HepG2 (cell line): ENCODE measurements around the gene TWNK. TPM values are rescaled to one million over a fixed set of nuclear protein-coding genes. Genes with fewer than 3 reads are reported as not detected.
A peak's percentile ranks its signal among the peaks of the same experiment; 100 is the strongest.

Experiments used
- HNF4A ChIP-seq: sonication (generic); formaldehyde crosslinking; IDR thresholded peaks from 2 replicates; pipeline ENCODE4 v1.4.0; 2020; ENCODE audit warnings: missing genetic modification reagents
- MEIS1 ChIP-seq: sonication (generic); formaldehyde crosslinking; IDR thresholded peaks from 2 replicates; pipeline ENCODE4 v1.9.0; 2021; ENCODE audit warnings: mild to moderate bottlenecking, missing genetic modification reagents, moderate library complexity, borderline replicate concordance
- PHF8 ChIP-seq: sonication (generic); formaldehyde crosslinking; IDR thresholded peaks from 2 replicates; pipeline ENCODE4 v1.5.0; 2020; ENCODE audit warnings: missing genetic modification reagents
- STAG1 ChIP-seq: sonication (generic); formaldehyde crosslinking; IDR thresholded peaks from 2 replicates; pipeline ENCODE4 v1.4.0; 2020; ENCODE audit warnings: missing genetic modification reagents
- TBP ChIP-seq: sonication (generic); formaldehyde crosslinking; IDR thresholded peaks from 2 replicates; pipeline ENCODE4 v1.5.0; 2020; ENCODE audit warnings: missing genetic modification reagents
- YEATS2 ChIP-seq: sonication (generic); formaldehyde crosslinking; IDR thresholded peaks from 2 replicates; pipeline ENCODE4 v1.4.0; 2020; ENCODE audit warnings: missing genetic modification reagents, borderline replicate concordance
- ZBTB20 ChIP-seq: sonication (generic); formaldehyde crosslinking; IDR thresholded peaks from 2 replicates; pipeline ENCODE4 v1.8.1; 2023; ENCODE audit warnings: missing genetic modification reagents, low read depth, mild to moderate bottlenecking, borderline replicate concordance
- ZBTB7A ChIP-seq: sonication (generic); formaldehyde crosslinking; IDR thresholded peaks from 2 replicates; pipeline ENCODE4 v1.8.0; 2022; ENCODE audit warnings: mild to moderate bottlenecking, missing genetic modification reagents
- ZFYVE20 ChIP-seq: sonication (generic); formaldehyde crosslinking; IDR thresholded peaks from 2 replicates; pipeline ENCODE4 v1.8.0; 2023; ENCODE audit warnings: low read depth, mild to moderate bottlenecking, moderate library complexity, missing genetic modification reagents, borderline replicate concordance
- ZNF160 ChIP-seq: sonication (generic); formaldehyde crosslinking; IDR thresholded peaks from 2 replicates; pipeline ENCODE4 v1.8.0; 2022; ENCODE audit warnings: mild to moderate bottlenecking, inconsistent platforms, missing genetic modification reagents
- ZNF251 ChIP-seq: sonication (generic); formaldehyde crosslinking; IDR thresholded peaks from 2 replicates; pipeline ENCODE4 v1.9.0; 2021; ENCODE audit warnings: mild to moderate bottlenecking, missing genetic modification reagents
- ZNF30 ChIP-seq: sonication (generic); formaldehyde crosslinking; IDR thresholded peaks from 2 replicates; pipeline ENCODE4 v1.5.0; 2020; ENCODE audit warnings: mild to moderate bottlenecking, missing genetic modification reagents
- ZNF354B ChIP-seq: sonication (generic); formaldehyde crosslinking; IDR thresholded peaks from 2 replicates; pipeline ENCODE4 v1.8.0; 2022; ENCODE audit warnings: mild to moderate bottlenecking, missing genetic modification reagents
- ZNF572 ChIP-seq: sonication (generic); formaldehyde crosslinking; IDR thresholded peaks from 2 replicates; pipeline ENCODE4 v1.5.1; 2020; ENCODE audit warnings: mild to moderate bottlenecking, missing genetic modification reagents
- ZNF7 ChIP-seq: IDR thresholded peaks from 2 replicates; pipeline ENCODE4 v1.6.1; 2016; ENCODE audit warnings: missing biosample characterization, missing genetic modification reagents
- ZNF788 ChIP-seq: sonication (generic); formaldehyde crosslinking; IDR thresholded peaks from 2 replicates; pipeline ENCODE4 v1.5.0; 2020; ENCODE audit warnings: mild to moderate bottlenecking, missing genetic modification reagents, borderline replicate concordance
- ZNF790 ChIP-seq: sonication (generic); formaldehyde crosslinking; IDR thresholded peaks from 2 replicates; pipeline ENCODE4 v1.8.0; 2022; ENCODE audit warnings: missing genetic modification reagents, mild to moderate bottlenecking, borderline replicate concordance
- ZSCAN25 ChIP-seq: sonication (generic); formaldehyde crosslinking; IDR thresholded peaks from 2 replicates; pipeline ENCODE4 v1.8.0; 2022; ENCODE audit warnings: mild to moderate bottlenecking, missing genetic modification reagents
- polyA plus RNA-seq, 8 experiments: library from polyadenylated mRNA; depleted of rRNA in 3 of 8; stranded (reverse) in 7 of 8; unstranded in 1 of 8; fragments of >200 nt; fragmentation: Illumina TruSeq in 4 of 8; extraction: Trizol in 4 of 8; gene quantifications; 2 replicates each; pipeline versions ENCODE4 v1.2.1 to v1.2.3, GENCODE V29; 2011 to 2016; ENCODE audit warnings: low read depth in 4 of 8, missing spikeins in 1 of 8, mixed read lengths in 1 of 8; ENCODE audit not compliant: insufficient read depth in 1 of 8
- total RNA-seq, 5 experiments: library from RNA; depleted of rRNA; stranded (reverse); fragments of >200 nt; fragmentation: Illumina TruSeq; extraction: Trizol; gene quantifications; 2 replicates each; pipeline ENCODE4 v1.2.3, GENCODE V29; 2016; ENCODE audit warnings: low read depth in 1 of 5
- TF ChIP-seq, protein P1 (sequence below): sonication (generic); formaldehyde crosslinking; IDR thresholded peaks from 2 replicates; pipeline ENCODE4 v1.4.0; 2020; ENCODE audit warnings: missing genetic modification reagents, borderline replicate concordance
- TF ChIP-seq, protein P2 (sequence below): sonication (generic); formaldehyde crosslinking; IDR thresholded peaks from 2 replicates; pipeline ENCODE4 v1.5.0; 2020; ENCODE audit warnings: missing genetic modification reagents, mild to moderate bottlenecking, borderline replicate concordance
- TF ChIP-seq, protein P3 (sequence below): IDR thresholded peaks from 2 replicates; pipeline ENCODE4 v1.6.1; 2016; ENCODE audit warnings: missing biosample characterization, missing genetic modification reagents, low read depth
- TF ChIP-seq, protein P4 (sequence below): sonication (generic); formaldehyde crosslinking; IDR thresholded peaks from 2 replicates; pipeline ENCODE4 v1.4.0; 2020; ENCODE audit warnings: mild to moderate bottlenecking, missing genetic modification reagents

TWNK gene
- total and polyA plus RNA-seq, 2 of the 13 experiments (the other 11 are each of a cell fraction or from before 2014, with no cell fraction given): 10.7 to 16.5 TPM

DNA sequence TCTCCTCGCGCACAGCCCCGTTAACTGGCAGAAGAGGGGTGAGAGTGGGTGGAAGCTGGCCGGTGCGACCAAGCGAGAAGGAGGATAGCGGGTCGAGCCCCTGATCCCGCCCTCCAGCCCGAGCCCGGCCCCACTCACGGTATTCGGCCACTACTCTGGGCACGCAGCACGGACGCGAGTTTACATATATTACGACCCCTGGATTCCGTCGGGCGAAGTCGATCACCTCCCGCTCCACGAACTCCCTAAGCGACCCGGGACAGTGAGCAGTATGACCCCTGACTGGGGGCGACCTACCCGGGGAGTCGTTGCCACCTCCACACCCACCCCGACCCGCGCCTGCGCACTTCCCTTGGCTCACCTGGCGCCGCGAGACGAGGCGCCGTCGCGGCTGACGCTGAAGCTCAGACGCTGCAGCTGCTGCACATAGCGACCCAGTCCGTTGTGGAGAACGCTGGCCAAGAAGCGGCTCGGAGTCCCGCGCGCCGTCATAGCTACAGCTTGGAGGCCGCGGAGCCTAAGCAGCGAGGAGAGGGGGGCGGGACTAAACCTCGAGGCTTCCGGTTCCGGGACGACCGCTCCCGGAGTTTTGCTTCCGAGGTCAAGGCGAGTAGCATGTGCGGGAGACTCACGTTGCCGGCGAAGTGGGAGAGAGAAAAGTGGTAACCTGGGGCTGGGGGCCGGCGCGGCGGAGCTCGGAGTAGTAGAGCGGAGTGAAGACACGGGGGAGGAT is at the start of gene TWNK, which contains the start of gene MRPL43 (continued):
- TF ChIP-seq ZNF572 (CRISPR knock-in tag) (peak; percentile 80; the same call in 1 of the 2 replicates), ZNF790 (CRISPR knock-in tag) (peak; percentile 12; the same call in 1 of the 2 replicates), ZBTB20 (CRISPR knock-in tag) (peak; percentile 75; the same call in 1 of the 2 replicates), ZNF7 (no peak), ZBTB7A (CRISPR knock-in tag) (peak; percentile 44; the same call in 1 of the 2 replicates), ZNF160 (CRISPR knock-in tag) (no peak), ZNF251 (CRISPR knock-in tag) (no peak), ZNF354B (0 out of 2 replicates have a peak, but pooled peaks have one; percentile 54), PHF8 (CRISPR knock-in tag) (peak; percentile 93), ZFYVE20 (CRISPR knock-in tag) (0 out of 2 replicates have a peak, but pooled peaks have one; percentile 36), ZNF788 (CRISPR knock-in tag) (0 out of 2 replicates have a peak, but pooled peaks have one; percentile 39), ZSCAN25 (no peak), MEIS1 (CRISPR knock-in tag) (peak; percentile 57; the same call in 1 of the 2 replicates), ZNF30 (CRISPR knock-in tag) (no peak), HNF4A (no peak; the same call in 1 of the 2 replicates), STAG1 (CRISPR knock-in tag) (0 out of 2 replicates have a peak, but pooled peaks have one; percentile 3), TBP (CRISPR knock-in tag) (no peak), YEATS2 (CRISPR knock-in tag) (peak; percentile 86)
- TF ChIP-seq, protein P1, sequence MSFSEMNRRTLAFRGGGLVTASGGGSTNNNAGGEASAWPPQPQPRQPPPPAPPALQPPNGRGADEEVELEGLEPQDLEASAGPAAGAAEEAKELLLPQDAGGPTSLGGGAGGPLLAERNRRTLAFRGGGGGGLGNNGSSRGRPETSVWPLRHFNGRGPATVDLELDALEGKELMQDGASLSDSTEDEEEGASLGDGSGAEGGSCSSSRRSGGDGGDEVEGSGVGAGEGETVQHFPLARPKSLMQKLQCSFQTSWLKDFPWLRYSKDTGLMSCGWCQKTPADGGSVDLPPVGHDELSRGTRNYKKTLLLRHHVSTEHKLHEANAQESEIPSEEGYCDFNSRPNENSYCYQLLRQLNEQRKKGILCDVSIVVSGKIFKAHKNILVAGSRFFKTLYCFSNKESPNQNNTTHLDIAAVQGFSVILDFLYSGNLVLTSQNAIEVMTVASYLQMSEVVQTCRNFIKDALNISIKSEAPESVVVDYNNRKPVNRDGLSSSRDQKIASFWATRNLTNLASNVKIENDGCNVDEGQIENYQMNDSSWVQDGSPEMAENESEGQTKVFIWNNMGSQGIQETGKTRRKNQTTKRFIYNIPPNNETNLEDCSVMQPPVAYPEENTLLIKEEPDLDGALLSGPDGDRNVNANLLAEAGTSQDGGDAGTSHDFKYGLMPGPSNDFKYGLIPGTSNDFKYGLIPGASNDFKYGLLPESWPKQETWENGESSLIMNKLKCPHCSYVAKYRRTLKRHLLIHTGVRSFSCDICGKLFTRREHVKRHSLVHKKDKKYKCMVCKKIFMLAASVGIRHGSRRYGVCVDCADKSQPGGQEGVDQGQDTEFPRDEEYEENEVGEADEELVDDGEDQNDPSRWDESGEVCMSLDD (CRISPR knock-in tag): peak; percentile 69; the same call in 1 of the 2 replicates
- TF ChIP-seq, protein P2, sequence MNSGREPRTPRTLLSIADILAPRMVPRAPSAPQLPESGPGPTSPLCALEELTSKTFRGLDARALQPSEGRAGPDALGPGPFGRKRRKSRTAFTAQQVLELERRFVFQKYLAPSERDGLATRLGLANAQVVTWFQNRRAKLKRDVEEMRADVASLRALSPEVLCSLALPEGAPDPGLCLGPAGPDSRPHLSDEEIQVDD: 0 out of 2 replicates have a peak, but pooled peaks have one; percentile 6
- TF ChIP-seq, protein P3, sequence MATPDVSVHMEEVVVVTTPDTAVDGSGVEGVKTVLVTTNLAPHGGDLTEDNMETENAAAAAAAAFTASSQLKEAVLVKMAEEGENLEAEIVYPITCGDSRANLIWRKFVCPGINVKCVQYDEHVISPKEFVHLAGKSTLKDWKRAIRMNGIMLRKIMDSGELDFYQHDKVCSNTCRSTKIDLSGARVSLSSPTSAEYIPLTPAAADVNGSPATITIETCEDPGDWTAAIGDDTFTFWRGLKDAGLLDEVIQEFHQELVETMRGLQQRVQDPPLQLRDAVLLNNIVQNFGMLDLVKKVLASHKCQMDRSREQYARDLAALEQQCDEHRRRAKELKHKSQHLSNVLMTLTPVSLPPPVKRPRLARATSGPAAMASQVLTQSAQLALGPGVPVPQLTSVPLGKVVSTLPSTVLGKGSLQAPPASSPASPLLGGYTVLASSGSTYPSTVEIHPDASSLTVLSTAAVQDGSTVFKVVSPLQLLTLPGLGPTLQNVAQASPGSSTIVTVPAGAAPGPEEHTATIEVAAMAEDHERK: no peak
- TF ChIP-seq, protein P4, sequence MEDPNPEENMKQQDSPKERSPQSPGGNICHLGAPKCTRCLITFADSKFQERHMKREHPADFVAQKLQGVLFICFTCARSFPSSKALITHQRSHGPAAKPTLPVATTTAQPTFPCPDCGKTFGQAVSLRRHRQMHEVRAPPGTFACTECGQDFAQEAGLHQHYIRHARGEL (CRISPR knock-in tag): peak; percentile 12; the same call in 1 of the 2 replicates
